Activated CD4-positive, alpha-beta T cell treated with anti-CD3 and anti-CD28 coated beads for 24 hours (primary cell): ENCODE measurements around the gene CD163.
"Not testable (repeated sequence)": the region's sequence is repeated elsewhere in the genome, so short reads cannot be mapped to it uniquely, and the experiment has no call there.

Experiments
- DNase-seq, 2 donors: peaks; one replicate each; pipeline ENCODE4 v3.0.0-alpha.2; 2020; ENCODE audit warnings: low read depth in 2 of 2

CD163 gene

DNA sequence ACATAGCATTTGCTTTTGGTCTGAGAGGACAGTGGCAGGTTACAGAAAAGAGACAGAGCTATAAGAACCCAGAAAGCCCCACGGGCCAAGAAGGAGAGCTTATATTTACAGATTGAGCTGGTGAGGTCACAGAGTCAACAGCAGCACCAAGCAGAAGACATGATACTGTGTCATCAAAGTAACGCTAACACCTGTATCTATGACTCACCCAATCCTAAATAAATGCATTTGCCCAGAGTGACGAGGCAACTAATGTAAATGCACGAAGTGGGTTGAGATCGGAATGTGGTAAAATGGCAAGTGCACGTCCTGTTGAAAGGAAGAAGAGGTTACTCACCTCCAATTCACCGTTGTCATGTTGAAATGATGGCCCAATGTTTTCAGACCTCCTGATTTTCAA, 52.9 kb downstream of the CD163 start:
- DNase-seq, result no peak

DNA sequence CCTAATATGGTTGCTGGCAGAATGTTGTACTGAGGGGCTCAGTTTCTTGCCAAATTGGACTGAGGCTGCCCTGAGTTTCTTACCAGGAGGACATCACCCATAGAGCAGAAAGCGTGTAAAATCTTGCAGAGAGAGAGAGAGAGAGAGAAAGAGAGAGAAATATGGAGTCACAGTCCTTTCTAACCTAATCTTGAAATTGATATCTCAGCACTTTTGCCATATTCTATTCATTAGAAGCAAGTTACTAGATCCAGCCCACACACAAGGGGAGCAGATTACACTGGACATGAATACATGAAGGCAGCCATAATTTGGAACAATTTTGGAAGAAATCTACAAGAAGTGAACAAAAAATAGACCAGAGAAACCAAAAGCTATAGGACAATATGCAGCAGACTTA, 55.5 kb downstream of the CD163 start:
- no peak for DNase-seq

DNA sequence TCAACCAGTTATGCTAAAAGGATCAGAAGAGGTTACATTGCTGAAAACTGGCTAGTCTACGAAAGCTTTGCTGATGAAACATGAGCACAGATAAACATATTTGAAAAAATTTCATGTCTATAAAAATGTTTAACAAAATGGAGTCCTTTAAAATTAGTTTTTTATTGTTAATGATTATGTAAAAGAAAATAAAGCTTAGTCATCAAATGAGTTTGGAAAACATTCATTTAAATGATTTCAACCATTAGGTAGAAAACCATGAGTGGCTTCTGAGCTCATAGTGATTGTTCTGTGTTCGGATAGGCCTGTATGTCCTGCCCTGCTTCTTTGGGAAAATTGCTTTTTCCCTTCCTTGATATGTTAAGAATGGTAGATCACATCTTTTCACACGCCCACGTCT, 59.0 kb downstream of the CD163 start:
- no peak for DNase-seq

DNA sequence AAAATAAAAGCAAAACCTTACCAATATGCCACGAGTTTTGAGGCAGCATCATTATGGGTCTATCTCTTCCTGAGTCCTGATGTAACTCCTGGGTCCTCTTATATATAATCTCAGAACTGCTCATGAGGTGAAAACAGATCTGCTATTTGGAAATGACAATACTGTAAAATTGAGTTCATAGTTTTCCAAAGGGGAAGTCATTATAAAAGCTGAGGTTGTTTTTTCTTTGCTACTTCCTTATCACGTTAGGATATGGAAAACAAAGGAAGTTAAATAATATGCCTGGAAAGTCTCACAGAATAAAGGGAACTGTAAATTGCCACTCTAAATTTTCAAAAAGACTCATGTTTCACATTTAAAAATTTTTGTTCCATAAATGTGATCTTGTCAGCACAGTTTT, 59.5 kb downstream of the CD163 start, which contains the start of gene CD163L1:
Gene CD163L1, minus strand, starts transcription at position 78 of the 400 bp plus-strand sequence. Its CDS starts 26 bp downstream, at position 52.
- DNase-seq, result no peak

DNA sequence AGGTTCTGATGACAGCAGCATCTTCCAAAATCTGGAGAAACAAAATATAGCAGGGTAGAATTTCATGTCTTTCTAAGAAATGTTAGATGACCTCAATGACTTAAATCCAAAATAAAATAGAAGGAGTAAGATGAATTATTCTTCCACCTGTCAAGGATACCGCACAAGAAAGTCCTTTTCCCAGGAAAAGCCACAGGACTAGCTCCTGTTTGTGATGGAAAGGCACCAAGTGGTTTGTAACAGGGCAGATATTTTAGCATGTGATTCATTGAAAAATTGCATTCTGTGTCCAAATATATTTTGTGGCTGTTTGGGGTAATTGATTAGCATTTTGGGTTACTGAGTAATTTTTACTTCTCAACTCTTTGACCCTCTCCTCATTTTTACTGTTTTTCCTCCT, 62.4 kb downstream of the CD163 start:
- no peak for DNase-seq

DNA sequence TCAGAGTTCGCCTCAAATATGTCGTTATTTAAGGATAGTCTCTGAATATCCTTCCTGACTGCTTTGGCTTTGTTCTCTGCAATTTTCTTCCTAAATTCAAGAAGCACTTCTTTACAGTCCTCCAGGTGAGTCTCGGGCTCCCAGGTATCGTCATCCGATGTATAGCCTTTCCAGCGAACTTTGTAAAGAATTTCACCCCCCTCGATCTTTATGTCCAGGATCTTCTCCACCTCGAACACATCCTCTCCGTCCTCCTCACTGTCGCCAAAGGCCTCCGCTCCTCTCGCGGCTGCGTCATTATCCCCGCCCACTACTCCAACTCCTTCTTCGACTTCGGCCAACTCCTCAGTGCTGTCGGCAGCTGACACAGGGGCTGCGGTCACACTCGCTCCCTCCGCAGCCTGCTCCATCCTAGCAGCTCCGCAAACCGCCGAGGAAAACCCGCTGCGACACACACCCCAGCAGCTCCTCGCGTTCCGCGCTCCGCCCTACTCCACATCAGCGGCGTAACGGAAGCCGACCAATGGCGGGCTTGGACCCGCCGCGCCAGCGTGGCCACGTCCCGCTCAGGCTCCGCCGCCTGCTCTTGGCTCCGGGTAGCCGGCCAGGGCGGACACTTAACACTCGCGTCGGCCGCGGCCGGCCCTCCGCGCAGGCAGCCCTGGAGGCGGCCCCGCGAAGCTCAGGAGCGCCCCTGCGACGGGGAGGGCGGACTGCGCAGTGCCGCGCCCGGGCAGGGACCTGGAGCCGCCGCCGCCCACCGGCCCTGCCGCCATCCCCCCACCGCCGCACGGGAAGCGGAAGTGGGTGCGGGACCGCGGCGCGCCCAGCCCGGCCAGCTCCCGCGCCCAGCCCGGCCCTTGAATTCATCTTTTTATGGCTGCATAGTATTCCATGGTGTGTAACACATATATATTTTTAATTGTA, 63.7 kb downstream of the CD163 start:
- DNase-seq, result peak; percentile 8 to 26

DNA sequence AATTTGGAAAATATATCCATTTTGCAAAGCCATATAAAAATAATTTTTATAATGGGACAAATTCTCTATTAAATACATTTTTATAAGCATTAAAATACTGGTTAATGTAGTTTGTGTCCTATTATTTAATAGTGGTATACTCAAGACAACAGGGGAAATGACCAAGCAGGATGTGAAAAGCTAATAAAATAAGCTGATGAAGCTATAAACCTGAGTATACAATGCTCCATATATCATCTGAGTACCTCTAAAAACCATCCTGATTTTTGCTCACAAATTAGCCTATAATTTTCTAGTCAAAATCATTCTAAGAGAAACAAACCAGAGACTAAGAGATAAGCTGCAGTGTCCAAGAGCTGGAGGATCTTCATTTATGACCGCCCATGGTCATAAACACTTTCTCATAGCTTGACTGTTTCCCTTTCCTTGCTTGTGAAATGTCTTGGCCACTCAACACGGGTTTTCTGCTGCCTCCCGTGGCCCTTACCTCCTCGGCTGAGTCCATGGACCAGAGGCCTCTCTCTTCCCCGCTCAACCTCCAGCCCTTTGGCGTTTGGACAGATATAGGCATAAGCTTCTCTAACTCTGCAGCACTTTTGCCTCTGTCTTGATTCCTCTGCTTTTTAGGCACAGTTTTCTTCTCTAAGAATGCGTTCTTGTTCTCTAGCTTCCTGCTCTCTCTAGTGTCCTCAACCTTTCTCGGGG, 65.1 kb downstream of the CD163 start:
- not testable (repeated sequence) for DNase-seq

DNA sequence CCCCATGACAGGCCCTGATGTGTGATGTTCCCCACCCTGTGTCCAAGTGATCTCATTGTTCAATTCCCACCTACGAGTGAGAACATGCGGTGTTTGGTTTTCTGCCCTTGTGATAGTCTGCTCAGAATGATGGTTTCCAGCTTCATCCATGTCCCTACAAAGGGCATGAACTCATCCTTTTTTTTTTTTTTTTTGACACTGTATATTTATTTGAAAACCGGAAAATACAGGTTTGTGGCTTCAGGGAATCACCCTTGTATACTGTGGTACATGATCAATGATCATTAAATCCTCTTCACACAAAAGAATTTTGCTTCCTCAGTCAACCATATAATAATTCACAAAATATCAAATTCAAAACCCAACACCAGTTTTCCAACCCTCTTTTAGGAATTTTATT, 66.1 kb downstream of the CD163 start:
- not testable (repeated sequence) for DNase-seq

DNA sequence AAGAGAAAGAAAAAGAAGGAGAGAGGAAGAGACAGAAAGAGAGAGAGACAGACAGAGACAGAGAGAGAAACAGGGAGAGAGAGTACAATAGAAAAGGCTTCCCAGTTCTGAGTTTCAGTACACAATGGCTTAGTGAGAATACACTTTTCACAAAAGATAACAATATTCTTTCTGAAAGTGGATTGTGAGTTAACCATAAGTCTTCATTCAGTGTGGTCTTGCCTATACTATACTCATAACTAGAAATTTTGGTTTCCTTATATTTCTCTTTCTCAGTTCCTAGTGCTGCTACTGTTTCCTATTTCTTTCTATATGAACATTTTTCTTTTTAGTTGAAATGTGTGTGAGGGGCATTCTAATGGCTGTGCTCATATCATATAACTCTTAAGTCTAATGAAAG, 68.9 kb downstream of the CD163 start:
- DNase-seq, result no peak

DNA sequence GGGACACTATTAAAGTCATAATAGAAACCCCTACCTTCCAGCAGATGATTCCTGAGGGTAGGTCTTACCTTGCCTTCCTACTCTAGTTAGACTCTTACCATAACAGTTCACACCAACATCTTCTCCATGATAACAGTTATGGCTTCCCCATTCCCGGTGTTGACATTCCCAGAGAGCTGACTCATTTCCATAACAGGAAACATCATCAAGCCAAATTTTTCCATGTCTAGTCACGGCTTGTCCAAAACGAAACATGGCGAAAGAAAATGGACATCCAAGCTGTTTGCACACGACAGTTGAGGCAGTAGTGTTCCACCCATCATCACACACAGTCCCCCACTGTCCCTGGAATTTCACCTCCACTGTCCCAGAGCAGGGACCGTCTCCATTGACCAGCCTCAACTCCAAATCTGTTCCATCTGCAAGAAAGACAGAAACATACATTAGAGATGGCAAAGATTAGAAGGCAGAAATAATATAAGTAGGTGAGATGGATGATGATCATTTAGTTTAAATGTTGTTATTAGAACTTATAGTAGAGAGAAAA, 70.2 kb downstream of the CD163 start:
- no peak for DNase-seq

DNA sequence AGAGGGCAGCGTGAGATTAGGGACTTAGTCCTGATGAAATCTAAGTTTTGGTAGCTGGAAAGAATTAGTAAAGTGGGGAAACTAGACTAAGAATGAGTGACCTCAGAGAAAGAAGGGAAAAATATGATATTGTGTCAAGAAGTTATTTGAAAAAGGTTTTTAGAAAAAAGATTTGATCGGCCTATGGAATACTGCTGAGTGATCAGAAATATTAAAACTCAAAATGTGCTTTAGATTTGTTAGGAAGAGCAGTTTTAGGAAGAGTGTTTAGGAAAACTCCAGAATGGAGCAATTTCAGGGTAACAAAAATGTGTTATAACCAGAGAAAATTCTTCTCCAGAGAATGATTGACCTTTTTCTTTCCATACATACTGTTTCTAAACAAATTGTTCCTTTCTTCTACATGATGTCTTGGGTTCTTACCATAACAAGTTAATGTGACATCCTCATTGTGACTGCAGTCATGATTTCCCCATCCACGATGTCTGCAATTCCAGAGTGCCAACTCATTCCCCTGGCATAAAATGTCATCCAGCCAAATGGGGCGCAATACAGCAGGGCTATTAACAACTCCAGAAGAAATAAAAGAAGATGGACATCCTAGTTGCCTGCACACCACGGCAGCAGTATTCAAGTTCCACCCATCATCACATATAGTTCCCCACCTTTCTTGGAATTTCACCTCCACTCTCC, 71.4 kb downstream of the CD163 start:
- DNase-seq, result no peak
